NCI-H748 treated with DMSO at 0.1 percent for 48 hours (cell line): ENCODE measurements around the gene COBL.
"Not testable (repeated sequence)": the region's sequence is repeated elsewhere in the genome, so short reads cannot be mapped to it uniquely, and the experiment has no call there.

Experiments
- DNase-seq: peaks from one replicate; lab custom pipeline; 2025; lab: John Stamatoyannopoulos, UW

COBL gene

DNA sequence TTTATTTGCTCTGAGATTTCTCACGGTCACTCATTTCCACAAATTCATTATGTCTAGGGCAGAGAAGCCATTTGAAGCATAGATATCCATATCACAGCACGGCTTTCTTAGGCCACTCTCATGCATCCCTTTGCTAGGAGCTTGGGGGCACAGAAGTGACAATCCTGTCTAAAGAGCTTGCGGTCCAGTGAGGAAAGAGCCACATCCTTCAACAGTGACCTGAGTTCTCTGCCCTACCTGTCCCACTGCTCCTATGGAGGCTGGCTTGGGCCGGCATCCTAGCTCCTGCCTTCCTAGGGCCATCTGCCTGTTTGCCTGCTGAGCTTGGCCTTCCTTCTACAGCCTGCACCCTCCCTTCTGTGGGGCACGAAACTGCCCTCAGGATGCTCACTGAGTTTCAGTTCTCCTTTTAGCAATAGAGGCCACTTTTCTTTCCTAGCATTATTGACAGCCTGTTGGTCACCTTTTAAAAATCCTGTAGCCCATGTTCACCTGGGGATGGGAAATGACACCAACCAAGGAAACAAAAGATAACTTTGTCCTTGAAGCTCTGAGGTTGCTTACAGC is 321.8 kb downstream of the COBL start:
- no peak for DNase-seq

DNA sequence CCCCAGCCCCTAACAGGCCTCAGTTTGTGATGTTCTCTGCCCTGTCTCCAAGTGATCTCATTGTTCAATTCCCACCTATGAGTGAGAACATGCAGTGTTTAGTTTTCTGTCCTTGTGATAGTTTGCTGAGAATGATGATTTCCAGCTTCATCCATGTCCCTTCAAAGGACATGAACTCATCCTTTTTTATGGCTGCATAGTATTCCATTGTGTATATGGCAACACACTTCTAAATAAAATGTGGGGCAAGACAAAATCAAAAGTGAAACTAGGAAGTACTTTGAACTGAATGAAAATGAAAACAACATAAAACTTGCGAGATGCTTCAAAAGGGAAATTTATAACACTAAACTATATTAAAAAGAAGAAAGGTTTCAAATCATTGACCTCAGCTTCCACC is 326.4 kb downstream of the COBL start:
- DNase-seq, result not testable (repeated sequence)

DNA sequence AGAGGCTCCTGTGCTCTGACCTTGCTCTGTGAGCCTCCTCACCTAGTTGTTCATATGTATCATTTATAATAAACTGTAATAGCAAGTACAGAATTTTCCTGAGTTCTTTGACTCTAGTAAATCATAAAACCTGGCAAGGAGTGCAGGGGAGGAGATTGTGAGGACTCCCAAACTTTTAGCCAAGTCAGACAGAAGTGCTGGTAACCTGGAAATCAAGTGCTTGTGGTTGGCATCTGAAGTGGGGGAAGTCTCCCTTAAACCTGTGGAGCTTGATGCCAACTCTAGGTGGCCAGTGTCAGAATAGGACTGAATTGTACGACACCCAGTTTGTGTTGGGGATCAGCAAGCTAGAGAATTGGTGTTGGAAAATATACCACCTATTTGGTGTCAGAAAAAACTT is 327.6 kb downstream of the COBL start:
- no peak for DNase-seq

DNA sequence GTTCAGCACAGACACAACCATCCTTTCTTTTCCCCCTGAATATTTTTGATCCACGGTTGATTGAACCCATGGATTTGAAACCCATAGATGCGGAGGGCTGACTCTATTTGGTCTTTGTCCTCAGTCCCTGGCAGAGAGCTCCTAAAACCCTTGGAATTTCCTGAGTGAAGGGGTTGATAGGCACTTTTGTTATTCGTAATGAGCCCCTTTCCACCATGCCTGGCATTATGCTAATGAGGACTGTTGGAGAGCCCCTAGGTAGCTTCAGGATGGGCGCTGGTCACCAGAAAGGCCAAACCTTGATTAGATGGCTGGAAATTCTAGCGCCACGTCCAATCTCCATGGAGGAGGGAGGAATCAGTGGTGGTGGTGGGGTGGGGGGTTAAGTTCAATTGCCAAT is 328.1 kb downstream of the COBL start:
- no peak for DNase-seq

DNA sequence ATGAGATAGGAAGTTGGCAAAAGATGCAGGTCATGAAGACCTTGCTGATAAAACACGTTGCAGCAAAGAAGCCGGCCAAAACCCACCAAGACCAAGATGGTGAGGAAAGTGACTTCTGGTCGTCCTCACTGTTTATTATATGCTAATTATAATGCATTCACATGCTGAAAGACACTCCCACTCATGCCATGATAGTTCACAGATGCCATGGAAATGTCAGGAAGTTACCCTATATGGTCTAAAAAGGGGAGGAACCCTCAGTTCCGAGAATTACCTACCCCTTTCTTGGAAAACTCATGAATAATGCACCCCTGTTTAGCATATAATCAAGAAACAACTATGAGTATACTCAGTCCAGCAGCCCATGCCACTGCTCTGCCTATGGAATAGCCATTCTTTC is 331.5 kb downstream of the COBL start:
- no peak for DNase-seq

DNA sequence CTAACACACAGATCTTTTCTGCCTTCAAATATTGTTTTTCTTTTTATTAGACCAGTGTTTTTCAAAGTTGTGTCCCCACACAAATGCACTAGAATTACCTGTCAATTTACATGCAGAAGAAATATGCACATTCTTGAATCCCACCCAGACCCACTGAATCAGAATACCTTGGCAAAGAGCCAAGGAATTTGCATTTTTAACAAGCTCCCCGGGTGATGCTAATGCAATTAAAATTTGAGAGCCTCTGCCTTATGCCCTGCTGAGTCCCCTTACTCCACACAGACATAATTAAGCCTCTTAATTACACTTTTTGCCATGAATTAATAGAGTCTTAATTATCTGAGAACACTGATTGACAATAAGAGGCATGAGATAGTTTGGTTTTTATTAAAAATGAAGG is 332.8 kb downstream of the COBL start:
- no peak for DNase-seq

DNA sequence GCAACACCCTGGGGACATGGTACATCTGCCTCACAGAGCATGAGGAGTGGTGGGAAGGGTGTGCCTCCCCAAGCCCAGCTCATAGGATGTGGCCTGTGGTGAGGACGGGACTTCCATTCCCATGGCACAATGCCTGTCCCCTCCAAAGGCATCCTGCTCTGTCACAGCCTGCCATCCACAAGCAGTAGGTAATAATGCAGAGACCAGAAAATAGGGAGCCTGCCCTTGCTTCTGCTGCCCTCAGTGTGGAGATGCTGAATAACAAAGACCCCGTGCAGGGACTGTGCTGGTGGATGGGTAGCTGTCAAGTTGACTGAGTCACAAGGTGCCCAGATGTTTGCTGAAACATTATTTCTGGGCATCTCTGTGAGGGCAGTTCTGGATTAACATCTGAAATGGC is 334.0 kb downstream of the COBL start:
- DNase-seq, result no peak

DNA sequence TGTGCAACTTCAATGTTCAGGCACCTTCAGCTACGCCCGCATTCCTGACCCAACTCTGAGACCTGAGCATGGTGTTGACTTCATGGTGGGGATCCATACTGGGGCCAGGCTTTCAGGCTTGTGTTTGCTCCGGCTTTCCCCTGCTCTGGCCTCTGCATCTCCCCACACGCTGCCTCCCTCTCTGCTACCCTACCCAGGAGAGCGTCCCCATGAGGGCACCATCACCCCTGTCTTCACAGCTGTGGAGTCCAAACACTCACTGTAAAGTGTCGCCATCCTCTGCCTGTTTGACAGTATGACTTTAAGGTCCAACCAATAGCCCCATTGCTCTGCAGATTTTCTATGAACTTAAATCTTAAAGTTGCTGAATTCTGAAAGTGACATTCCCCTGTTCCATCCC is 334.9 kb downstream of the COBL start:
- DNase-seq, result no peak

DNA sequence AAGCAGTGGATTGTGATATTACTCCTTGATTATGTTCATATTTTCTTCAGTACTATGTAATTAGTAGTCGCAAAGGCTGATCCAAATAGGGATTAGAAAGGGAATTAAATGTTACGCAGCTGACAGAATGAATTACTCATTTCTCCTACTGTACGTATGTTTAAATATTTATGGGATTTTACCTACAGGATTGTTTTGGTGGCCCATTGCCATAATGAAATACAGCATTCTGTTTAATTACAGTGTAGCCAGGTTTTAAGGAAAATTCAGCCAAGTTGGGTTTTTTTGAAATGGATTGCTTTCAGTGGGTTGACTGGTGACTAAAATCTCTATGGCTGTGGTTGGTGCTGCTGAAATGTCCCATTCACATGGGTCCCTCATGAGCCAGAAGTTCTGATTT is 336.2 kb downstream of the COBL start:
- DNase-seq, result no peak

DNA sequence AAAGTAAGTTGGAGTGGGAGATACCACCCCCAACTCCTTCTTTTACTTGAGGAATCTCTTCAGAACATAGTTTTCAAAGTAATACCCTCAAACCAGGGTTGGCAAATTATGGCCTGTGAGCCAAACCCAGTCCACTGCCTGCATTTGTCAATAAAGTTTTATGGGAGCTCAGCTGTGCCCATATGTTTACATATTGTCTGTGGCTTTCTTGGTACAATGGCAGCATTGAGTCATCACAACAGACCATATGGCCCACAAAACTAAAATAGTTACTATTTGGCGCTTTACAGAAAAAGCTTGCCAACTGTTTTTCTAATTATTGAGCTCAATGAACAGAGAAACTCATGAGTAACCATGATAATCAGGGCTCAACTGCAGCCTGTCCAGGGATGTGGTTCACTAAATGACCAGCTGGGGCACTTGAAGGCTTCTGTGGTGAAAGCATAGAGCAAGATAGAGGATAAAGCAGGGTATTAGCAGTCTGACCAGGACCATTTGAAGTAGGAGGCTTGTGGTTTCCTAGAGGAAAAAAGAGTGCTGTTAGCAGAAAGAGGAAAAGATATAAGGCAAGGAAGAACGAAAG is 337.9 kb downstream of the COBL start:
- DNase-seq, result no peak

DNA sequence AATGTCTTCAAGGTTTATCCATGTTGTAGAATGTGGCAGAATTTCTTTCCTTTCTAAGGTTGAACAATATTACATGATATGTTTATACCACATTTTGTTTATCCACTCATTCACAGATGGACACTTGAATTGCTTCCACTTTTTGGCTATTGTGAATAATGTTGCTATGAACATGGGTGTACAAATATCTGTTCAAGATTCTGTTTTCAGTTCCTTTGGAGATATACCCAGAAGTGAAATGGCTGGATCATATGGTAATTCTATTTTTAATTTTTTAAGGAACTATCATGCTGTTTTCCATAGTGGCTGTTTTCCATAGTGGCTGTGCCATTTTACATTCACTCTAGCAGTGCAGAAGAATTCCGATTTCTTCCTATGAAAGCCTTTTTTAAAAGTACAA is 339.2 kb downstream of the COBL start:
- DNase-seq, result no peak

DNA sequence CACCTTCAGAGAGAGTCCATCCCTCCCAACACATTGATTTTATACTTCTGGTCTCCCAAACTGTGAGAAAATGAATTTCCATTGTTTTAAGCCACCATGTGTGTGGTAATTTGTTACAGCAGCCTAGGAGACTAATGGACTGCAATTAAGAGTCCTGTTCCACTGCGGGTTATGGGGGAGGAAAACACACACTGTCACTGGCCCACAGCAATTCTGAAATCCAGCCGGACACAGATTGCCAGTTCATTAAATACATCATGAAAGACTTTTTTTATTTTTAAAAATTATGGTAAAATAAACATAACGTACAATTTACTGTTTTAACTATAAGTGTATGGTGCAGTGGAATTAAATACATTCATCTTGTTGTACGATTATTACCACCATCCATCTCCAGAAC is 340.5 kb downstream of the COBL start:
- DNase-seq, result no peak

DNA sequence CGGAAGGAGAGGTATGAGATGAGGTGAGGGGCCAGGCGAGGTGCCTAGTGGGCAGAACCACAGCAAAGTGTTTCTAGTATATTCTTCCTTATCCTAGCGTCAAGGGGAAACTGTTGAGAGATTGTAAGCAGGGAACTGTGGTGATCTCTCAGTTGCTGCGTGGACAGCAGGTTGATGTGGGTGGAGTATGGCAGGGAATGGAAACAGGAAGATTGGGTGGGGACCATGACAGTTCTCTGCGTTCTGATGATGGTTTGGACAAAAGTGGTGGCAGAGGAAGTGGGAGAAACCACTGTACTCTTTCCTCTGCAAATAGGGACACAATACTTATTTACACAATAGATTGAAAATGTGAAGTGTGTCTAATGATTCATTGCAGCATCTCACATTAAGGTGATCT is 342.4 kb downstream of the COBL start:
- DNase-seq, result no peak

DNA sequence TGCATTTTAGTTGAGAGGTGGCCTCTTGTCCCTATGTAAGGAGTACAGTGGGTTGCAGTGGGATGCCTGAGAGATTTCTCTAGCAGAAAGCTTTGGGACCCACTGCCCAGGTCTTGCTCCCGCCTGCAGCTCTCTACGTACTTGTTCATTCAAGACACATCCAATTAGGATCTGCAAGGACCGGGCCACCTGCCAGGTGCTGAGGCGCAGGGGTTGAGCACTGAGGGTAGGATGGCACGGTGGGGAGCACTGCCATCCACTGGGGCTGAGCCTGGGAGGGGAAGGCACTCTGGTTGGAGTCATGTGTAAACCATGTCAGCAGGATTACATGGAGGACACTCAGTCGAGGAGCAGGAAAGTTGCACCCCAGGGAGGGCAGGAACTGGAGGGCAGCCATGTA is 342.8 kb downstream of the COBL start:
- no peak for DNase-seq

DNA sequence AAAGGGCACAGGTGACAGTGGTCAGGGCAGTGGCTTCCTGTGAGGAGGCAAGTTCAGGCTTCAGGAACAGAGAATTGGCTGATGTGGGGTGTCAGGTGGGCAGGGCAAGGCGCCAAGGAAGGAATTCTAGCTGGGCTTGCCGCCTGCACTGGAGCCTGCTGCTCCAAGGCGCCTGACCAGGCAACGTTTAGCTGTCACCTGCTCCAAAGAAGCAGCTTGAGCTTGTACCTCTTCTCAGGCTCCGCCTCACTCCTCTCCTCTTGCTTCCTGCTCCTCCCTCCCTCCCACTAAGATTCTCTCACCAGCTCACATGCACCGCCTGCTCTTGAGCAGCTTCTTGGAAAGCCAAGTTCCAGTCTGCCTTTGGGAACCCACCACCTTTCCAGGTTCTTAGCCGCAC is 346.5 kb downstream of the COBL start:
- DNase-seq, result no peak
